Caco-2 (cell line): Measurements from ENCODE around the gene CREBBP. TPM values are rescaled to one million over a fixed set of nuclear protein-coding genes. Genes with fewer than 3 reads are reported as not detected.

Source experiments
- BruUV-seq: library from RNA; stranded (reverse); fragments of 400-500 nt; replicated peaks from 2 replicates; lab custom pipeline; 2021; lab: Mats Ljungman, UMichigan
- CTCF ChIA-PET: fragments of 300-600 bp; sonication (Branson Sonifier 250); formaldehyde crosslinking; loops from one replicate; lab custom pipeline; 2022; ENCODE audit warnings: antibody characterized with exemption; lab: Charles Lee
- POLR2A ChIA-PET: fragments of 300-600 bp; sonication (Branson Sonifier 250); formaldehyde crosslinking; loops from one replicate; lab custom pipeline; 2022; ENCODE audit warnings: antibody characterized with exemption; lab: Charles Lee
- DNase-seq, 2 experiments: peaks; one replicate each; pipeline versions ENCODE4 v3.0.0 to v3.0.0-alpha.2; 2020 to 2022
- H3K27me3 ChIP-seq: replicated peaks from 2 replicates; pipeline ENCODE4 v1.6.0; 2011; ENCODE audit warnings: low read length; ENCODE audit not compliant: control insufficient read depth, insufficient read depth
- H3K36me3 ChIP-seq: 2 replicates; pipeline ENCODE4 v1.5.1; 2011; ENCODE audit warnings: low read length; ENCODE audit not compliant: control insufficient read depth, insufficient read depth
- H3K4me1 ChIP-seq: fragments of 250-450 bp; sonication (Bioruptor Pico); 2 replicates; pipeline ENCODE4 v1.5.1; 2020; ENCODE audit warnings: mild to moderate bottlenecking
- H3K4me3 ChIP-seq: 2 replicates; pipeline ENCODE4 v1.5.1; 2011; ENCODE audit warnings: low read depth, mild to moderate bottlenecking, control low read depth, low read length
- H3K9me3 ChIP-seq: fragments of 250-450 bp; sonication (Bioruptor Pico); 2 replicates; pipeline ENCODE4 v1.5.1; 2020; ENCODE audit warnings: mild to moderate bottlenecking, moderate library complexity
- H3K27ac Mint-ChIP-seq: one replicate; pipeline ENCODE4 v1.8.0; 2022; ENCODE audit warnings: mixed read lengths; ENCODE audit not compliant: unreplicated experiment
- H3K27me3 Mint-ChIP-seq: one replicate; pipeline ENCODE4 v1.8.0; 2022; ENCODE audit warnings: mixed read lengths; ENCODE audit not compliant: insufficient read depth, unreplicated experiment
- H3K36me3 Mint-ChIP-seq: one replicate; pipeline ENCODE4 v1.8.0; 2022; ENCODE audit warnings: mild to moderate bottlenecking, mixed read lengths; ENCODE audit not compliant: insufficient read depth, unreplicated experiment
- H3K4me1 Mint-ChIP-seq: one replicate; pipeline ENCODE4 v1.8.0; 2022; ENCODE audit warnings: low read depth, mixed read lengths; ENCODE audit not compliant: unreplicated experiment
- H3K4me3 Mint-ChIP-seq: one replicate; pipeline ENCODE4 v1.8.0; 2022; ENCODE audit warnings: mild to moderate bottlenecking, moderate library complexity, mixed read lengths; ENCODE audit not compliant: unreplicated experiment
- H3K9me3 Mint-ChIP-seq: one replicate; pipeline ENCODE4 v1.8.0; 2022; ENCODE audit warnings: mixed read lengths; ENCODE audit not compliant: unreplicated experiment
- CTCF ChIP-seq, 2 experiments: fragments of 200-600 bp in 1 of 2; IDR thresholded peaks; 1 replicate in 1 of 2; 2 replicates in 1 of 2; pipeline versions ENCODE4 v1.5.1 to v1.8.0; 2011 to 2022; ENCODE audit warnings: antibody characterized with exemption in 1 of 2, control low read depth in 1 of 2, inconsistent platforms in 1 of 2, low read depth in 1 of 2, low read length in 1 of 2, mild to moderate bottlenecking in 1 of 2, moderate library complexity in 1 of 2; ENCODE audit not compliant: insufficient read depth in 1 of 2, severe bottlenecking in 1 of 2, unreplicated experiment in 1 of 2
- intact Hi-C: fragments of 100-400 bp; cut with micrococcal nuclease; formaldehyde crosslinking; loops from one replicate; pipeline ENCODE4 v1.10.0; 2022; ENCODE audit not compliant: unreplicated experiment
- total RNA-seq: library from RNA; stranded (reverse); gene quantifications from 2 replicates; pipeline ENCODE4 v1.2.3, GENCODE V29; 2022

CREBBP gene
- total RNA-seq, 1 experiment from 2014 or later: 65.3 TPM

- Mint-ChIP-seq H3K27me3 (no peaks in the 10 kb centered on the region), H3K36me3 (peaks cover 69% of the 10 kb centered on the region), H3K4me3 (no peak overlapping the region), H3K27ac (no peak overlapping the region), H3K4me1 (no peaks in the 10 kb centered on the region), H3K9me3 (no peaks in the 10 kb centered on the region)
- no peaks in the 10 kb centered on the region for H3K4me1 ChIP-seq
- ChIA-PET POLR2A (no interaction called here), CTCF (interaction anchor here (0.6 kb wide), 1 partner anchor 120 kb away, joined by 3 read pairs; no protein-coding TSS in a partner anchor)
- no peak for TF ChIP-seq CTCF (IDR thresholded peaks at IDR 0.05; ENCODE audit: insufficient read depth in 1 of 2, low read depth in 1 of 2, low read length in 1 of 2, severe bottlenecking in 1 of 2, unreplicated experiment in 1 of 2)
- intact Hi-C loops: no loop called here
- no peaks in the 10 kb centered on the region for H3K9me3 ChIP-seq
- BruUV-seq: no TSS peak
- no peak overlapping the region for H3K4me3 ChIP-seq
- no peak for DNase-seq
- H3K36me3 ChIP-seq: no peaks in the 10 kb centered on the region; the same call in 1 of the 2 replicates
- H3K27me3 ChIP-seq: no peaks in the 10 kb centered on the region
Observed at GRCh38 chr16:3761375-3762106, 119.0 kb downstream of the CREBBP start.

GRCh38 chr16:3760518-3760917 is 120.0 kb downstream of the CREBBP start:
- intact Hi-C loops: no loop called here
- H3K36me3 Mint-ChIP-seq: peaks cover 68% of the 10 kb centered on the region
- CTCF ChIA-PET: no interaction called here
- H3K27me3 Mint-ChIP-seq: no peaks in the 10 kb centered on the region
- no peak overlapping the region for H3K4me3 ChIP-seq
- TF ChIP-seq CTCF (IDR thresholded peaks at IDR 0.05; ENCODE audit: insufficient read depth in 1 of 2, low read depth in 1 of 2, low read length in 1 of 2, severe bottlenecking in 1 of 2, unreplicated experiment in 1 of 2): no peak
- H3K4me1 ChIP-seq: no peaks in the 10 kb centered on the region
- H3K4me1 Mint-ChIP-seq: no peaks in the 10 kb centered on the region
- no peak overlapping the region for H3K27ac Mint-ChIP-seq
- BruUV-seq: no TSS peak
- POLR2A ChIA-PET: no interaction called here
- H3K4me3 Mint-ChIP-seq: no peak overlapping the region
- H3K27me3 ChIP-seq: no peaks in the 10 kb centered on the region
- no peaks in the 10 kb centered on the region for H3K9me3 ChIP-seq
- H3K9me3 Mint-ChIP-seq: no peaks in the 10 kb centered on the region
- H3K36me3 ChIP-seq: no peaks in the 10 kb centered on the region; the same call in 1 of the 2 replicates
- DNase-seq: no peak

- BruUV-seq: no TSS peak
- H3K4me1 Mint-ChIP-seq: no peaks in the 10 kb centered on the region
- Histone ChIP-seq H3K9me3 (no peaks in the 10 kb centered on the region), H3K4me3 (no peak overlapping the region), H3K27me3 (no peaks in the 10 kb centered on the region), H3K36me3 (no peaks in the 10 kb centered on the region; the same call in 1 of the 2 replicates), H3K4me1 (no peaks in the 10 kb centered on the region)
- DNase-seq: no peak
- ChIA-PET POLR2A (no interaction called here), CTCF (no interaction called here)
- H3K27me3 Mint-ChIP-seq: no peaks in the 10 kb centered on the region
- no peak overlapping the region for H3K27ac Mint-ChIP-seq
- H3K4me3 Mint-ChIP-seq: no peak overlapping the region
- intact Hi-C loops: no loop called here
- no peak for TF ChIP-seq CTCF (IDR thresholded peaks at IDR 0.05; ENCODE audit: insufficient read depth in 1 of 2, low read depth in 1 of 2, low read length in 1 of 2, severe bottlenecking in 1 of 2, unreplicated experiment in 1 of 2)
- no peaks in the 10 kb centered on the region for H3K9me3 Mint-ChIP-seq
- H3K36me3 Mint-ChIP-seq: peaks cover 66% of the 10 kb centered on the region
Observed at GRCh38 chr16:3759736-3760135, 120.8 kb downstream of the CREBBP start.
